HG03457 (cell line): Measurements from ENCODE around the gene YBX3.

Source experiments
- ATAC-seq: cut with Tn5 transposase; IDR thresholded peaks from one replicate; pipeline ENCODE4 v1.9.1; 2021; ENCODE audit warnings: moderate number of reproducible peaks; ENCODE audit not compliant: unreplicated experiment

The YBX3 gene

DNA sequence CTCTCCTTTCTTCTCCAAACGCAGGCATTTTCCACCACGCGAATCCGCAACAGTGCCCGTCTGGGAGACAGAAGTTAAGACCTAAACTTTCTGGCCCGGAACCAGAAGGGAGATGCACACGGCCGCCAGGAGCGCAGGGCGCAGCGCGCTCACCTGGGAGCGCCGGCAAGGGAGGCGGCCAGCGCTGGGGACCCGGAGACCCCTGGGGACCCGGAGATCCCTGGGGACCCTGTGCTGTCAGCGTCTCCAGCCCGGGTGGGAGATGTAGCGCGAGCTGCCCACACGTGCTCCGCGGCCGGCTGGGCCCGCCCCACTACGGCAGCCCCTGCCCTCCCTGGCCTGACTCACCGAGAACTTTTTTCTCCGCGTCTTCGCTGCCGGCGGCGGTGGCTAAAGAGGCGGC lies 620 bp downstream of the YBX3 start:
- ATAC-seq: peak; percentile 28

DNA sequence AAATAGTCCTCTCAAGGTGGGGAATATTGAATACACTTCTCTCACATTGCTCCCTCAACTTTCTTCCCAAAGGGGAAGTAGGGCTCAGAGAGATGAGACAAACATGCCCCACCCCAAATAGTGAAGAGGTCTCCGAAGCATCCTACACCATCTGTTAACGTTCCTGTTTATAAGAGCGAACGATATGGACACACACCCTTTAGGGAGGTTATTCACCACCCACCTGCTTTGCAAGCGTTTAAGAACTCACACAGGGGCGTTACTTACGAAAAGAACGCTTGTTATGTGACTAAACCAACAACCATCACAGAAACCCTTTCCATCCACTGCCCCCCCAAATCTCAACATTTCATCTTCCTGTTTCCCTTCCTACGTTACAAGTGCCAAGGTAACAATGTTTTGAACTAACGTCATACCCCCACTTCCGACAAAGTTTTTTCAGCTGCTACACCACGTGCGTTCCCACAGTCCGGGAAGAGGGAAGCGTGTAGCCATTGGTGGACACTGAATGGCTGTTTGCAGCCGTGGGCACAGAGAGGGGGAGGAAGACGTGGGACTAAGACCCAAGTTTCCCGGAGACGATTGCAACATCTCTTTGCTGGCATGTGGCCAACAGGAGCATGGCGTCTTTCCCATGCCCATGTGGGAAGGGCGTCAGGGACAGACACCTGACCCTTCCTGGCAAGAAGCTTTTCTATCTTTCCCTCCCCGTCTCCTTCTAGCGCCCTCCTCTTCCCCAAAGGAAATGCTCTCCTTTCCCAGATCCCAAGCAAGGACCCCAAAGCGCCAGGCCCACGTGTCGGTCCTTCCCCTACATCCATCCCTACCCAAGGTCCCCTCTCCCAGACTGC lies 1.2 kb downstream of the YBX3 start:
- ATAC-seq: peak; percentile 23

DNA sequence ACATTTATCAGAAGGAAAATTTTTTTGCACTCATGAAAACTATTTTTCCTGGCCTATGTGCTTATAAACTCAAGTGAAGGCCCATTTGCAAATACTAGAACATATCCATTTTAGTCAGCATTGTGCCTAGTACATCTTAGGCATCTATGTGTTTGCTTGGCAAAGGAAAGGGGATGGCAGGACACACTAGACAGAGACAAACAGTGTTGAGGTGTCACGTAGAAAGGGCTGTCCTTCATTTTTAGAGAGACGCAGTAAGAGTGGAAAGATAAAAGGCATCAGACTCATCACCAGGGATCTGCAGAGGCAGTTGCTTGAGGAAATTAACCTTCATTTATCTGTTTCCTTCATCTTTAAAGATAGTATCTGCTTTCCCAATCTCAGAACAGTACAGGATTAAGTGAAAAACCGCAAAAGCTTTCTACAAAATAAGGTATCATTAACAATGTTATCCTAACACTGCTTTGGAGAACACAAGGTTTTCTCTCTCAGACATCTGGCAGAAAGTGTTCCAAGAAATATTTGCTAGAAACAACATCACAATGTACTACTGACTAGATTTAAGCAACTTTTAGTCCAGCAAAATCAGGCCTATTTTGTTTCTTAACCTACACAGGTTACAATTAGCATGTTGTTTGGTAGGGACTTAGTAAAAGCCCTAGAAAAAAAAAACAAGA lies 2.0 kb downstream of the YBX3 start:
- no peak for ATAC-seq

DNA sequence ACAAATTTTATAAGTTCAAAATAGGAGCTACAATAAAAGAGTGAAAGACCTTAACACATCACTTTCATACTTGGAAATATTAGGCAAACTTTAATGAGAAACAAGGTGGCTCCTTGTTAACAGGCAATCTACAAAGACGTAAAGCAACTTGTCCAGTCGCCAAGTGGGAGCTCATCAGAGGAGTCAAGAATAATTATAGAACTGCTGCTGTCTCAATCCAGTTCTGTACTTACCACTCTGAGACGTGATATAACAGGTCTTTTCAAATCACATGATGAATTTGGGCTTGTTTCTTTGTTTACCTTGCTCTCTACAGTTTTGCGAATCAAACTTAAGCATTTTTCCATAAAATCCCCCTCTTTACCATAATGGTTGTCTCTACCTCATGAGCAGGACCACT lies 3.6 kb downstream of the YBX3 start:
- ATAC-seq: no peak

DNA sequence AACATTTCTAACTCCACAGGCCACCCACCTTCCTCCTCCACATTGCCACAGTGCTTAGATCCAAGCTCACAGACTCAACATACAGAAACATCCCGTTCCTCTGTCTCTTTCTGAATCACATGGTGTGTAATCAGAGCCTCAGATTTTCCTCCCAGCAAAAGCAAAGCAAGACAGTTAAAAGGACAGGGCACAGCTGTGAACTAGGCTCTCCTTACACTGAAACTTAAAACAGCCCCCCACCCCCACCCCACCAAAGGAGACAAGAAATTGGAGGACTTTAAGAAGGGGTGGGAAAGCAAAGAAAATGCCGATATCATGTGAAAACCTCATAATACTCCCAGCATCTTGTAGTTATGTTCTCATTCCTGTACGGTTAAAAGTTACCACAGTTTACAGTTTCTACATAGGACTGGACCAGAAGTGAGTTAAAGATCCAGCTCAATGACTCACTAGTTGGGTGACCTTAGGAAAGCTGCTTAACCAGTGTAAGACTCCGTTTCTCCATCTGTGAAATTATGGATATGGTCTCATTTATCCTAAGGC lies 4.8 kb downstream of the YBX3 start:
- ATAC-seq: no peak

DNA sequence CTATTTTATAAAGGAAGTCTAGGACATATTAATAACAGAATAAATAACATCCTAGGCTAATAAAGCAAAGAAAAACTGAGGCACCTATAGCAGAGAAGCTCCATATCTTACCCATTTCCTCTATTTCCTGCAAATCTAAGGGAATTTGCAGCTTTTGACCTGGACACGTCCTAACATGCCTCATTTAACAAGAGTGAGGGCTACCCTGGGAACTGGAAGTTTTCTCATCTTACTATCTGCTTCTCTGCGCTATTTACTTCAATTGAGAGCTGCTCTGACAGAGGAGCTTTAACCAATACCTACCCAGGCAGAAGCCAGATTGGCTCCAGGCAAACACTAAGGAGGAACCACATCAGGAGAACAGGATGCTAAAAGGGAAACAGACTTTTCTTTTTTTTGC lies 5.7 kb downstream of the YBX3 start:
- ATAC-seq: no peak

DNA sequence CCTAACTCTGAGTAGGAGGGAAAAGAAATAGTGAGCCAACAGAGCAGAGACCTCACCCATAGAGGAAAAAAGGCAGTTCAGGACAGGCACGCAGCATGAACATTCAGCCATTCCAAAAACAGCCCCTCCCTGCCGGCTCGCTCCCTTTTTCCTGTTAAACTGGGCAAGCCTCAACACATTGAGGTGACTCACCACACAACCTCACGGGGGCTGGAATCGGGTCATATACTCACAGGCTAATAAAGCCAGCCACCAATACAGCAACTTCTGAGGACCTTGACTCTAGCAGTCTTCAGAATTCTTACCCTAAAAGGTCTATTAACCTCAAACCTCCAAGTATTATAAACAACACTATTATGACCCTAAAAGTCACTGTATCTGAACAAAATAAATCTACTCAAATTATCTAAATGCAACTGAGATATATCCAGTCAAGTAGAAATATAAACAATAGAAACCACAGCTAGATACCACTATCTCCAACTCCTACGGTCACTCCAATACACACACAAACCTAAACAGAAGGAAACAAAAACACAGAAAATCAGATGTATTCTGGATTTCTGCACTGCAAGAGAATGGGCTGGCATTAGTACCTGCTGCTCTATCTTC lies 6.3 kb downstream of the YBX3 start:
- no peak for ATAC-seq

DNA sequence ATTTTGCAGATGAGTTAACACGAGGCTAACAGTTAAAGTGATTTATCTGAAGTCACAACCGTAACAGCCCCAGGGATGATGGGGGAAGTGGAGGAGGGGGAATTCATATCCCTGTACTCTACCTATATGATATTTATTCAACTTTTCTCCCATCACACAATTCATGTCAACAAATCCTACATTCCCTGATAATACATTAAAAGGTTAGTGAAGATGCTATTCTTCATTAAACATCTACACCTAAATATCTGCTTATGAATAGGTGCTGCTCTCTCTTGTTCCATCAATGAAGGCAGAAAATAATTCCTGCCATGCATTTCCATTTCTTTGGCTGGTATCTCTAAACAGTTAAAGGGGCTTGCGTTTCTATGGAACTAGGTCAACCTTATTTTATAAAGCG lies 6.8 kb downstream of the YBX3 start:
- ATAC-seq: no peak

DNA sequence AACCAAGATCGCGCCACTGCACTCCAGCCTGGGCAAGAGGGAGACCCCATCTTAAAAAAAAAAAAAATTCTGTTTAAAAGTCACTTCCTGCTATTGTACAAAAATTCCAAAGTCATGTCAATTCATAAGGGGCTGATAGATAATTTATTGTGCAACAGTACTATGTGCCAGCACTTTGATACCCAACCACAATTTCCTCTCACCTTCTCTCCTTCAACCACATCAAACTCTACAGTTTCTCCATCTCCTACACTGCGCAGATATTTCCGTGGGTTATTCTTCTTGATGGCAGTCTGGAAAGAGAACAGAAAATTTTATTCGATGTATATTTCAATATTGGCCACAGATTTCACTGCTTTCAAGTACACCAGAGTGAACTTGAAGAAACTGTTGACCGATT lies 7.6 kb downstream of the YBX3 start:
- no peak for ATAC-seq

DNA sequence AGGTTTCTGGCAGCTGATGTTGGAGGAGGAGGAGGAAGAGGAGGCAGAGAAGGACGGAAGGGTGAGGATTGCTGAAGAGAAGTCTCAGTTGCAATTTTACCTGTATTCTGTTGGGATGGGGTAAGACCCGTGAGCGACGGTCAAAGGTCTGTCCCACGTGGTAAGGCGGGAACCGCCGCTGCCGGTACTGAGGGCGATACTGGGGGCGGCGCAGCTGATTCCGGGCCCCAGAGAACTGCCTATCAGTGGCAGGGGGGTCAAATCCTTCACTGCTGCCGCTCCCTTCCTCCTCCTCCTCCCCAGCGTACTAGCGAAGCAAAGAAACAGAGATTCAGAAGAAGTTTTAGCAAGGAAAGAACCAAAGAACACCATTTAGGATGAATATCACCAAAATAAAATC lies 13.3 kb downstream of the YBX3 start:
- ATAC-seq: no peak

DNA sequence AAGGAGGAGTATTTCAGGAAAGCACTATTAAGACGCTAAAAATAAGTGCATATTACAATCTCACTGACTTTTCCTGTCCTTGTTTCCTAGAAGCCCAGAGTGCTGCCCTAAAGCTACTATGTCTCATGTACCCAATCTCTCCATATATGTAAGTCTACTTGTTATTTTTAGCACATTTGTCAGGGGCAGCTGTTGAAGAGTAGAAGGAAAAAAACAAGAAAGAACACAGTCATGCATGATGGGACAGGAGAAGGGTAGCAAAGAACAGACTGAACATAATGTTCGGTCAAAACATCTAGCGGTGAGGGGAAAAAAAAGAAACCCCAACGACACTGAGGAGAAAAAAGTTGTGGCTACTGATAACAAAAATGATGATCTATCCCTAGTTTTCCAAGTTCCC lies 14.3 kb downstream of the YBX3 start:
- no peak for ATAC-seq

DNA sequence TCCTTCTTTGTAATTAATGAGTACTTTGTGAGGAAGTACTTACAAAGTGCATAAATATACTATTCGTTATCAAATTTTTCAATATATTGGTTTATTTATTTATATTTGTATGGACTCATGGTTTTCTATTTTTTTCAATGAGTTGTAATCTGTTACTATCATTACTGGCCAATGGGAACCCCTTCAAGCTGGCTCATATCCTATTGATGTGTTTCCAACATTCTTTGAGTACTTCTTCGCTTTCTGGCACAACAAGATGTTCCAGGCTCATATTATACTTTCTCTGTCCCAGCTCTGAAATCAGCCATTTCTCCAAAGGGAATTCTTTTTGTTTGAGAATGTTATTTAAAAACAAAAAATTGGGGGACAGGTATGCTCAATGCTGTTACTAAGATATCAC lies 17.5 kb downstream of the YBX3 start:
- no peak for ATAC-seq

DNA sequence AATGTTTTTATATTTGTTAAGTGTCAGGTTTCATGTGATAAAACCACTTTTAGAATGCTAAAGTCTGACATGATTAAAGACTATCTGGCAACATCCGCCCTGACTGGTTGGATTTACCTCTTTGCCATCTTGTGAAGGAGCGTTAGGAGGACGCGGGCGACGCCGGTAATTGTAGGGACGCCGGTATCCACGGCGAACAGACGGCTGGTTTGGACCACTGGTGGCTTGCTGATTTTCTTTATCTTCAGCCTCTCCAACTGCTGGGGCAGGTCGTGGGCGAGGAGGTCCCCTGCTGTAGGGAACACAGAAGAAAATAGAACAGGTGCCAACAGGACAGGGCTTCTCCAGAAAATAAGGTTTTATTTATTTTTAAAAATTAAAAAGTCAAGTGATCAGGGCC lies 21.3 kb downstream of the YBX3 start:
- no peak for ATAC-seq

DNA sequence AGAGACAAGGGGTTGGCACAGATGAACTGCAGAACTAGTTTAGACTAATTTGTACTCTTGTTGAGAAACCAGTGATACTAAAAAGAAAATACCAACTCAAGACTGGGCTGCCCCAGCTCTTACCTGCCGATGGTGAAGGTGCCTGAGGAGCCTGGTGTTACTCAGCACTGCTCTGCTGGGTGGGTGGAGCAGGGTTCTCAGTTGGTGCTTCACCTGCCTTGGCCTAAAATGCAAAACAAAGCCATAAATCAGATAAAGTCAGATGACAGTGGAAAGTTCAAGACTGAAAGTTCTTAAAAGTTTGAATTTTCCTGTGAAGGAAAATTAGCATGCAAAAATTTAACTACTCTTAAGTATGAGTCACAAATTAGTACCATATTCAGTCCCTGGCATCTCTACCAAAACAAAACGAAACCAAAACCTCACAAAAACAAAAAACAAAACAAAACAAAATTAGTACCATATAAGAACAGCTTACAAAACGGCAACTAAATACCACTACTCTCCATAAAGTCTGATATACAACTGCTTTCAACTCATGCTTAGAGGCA lies 21.9 kb downstream of the YBX3 start:
- no peak for ATAC-seq

DNA sequence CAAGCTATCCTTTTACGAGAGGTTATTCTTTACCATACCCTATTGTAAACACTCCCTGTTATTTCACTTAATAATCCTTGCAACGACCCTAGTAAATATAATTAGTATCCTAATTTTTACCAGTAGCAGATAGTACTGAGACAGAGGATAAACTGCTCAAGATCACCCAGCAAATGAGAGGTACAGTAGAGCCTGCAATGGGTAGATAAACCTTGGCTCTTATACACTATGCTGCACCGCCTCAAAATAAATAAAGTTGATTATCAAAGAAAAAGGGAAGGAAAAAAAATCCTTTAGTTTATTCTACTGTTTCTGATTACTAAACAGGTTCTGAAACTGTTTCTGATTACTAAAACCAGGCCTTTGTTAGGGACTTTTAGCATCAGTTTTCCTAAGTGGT lies 22.5 kb downstream of the YBX3 start:
- no peak for ATAC-seq

DNA sequence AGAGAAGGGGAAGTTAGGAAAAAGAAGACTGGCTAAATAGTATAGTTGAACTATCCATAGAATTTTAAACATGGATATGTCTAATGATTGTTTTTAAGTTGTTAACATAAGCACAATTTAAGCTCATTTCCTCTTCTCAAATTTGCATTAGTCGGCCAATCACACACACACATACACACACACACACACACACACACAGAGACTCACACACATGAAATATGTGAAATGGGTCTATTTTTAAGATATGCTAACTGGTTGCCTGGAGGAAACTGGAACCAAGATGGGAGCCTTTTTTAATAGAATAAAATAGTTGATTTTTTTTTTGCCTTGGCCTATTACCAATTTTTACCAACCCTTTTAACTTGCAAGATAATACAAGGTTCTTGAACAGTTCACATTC lies 25.3 kb downstream of the YBX3 start:
- ATAC-seq: no peak

DNA sequence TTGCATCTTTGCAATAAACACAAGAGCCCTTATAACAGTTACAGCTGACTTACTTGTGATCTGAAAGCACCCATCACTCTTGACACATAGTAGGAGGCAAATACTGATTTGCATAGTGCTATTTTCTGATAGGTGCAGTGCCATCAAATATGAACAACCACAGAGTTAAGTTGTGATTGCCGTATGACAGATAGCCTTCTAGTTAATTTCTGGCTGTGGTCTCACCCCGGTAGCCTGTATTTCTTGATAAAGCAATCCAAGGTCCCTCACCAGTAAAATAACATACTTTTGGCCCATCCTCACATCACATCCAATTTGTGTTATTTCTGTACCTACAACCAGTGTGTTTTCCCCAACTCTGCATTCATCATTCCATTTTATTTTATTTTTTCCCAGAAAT lies 26.0 kb downstream of the YBX3 start:
- no peak for ATAC-seq

DNA sequence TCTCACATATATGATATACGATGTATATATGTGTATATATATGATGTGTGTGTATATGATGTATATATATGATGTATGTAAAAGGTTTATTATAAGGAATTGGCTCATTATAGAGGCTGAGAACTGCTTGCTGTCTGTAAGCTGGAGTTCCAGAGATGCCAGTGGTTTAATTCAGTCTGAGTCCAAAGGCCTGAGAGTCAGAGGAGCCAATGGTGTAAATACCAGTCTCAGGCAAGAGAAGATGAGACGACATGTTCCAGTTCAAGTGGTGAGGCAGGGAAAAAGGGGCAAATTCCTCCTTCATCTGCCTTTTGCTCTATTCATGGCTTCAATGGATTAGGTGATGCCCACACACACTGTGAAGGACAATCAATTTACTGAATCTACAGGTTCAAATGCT lies 32.2 kb downstream of the YBX3 start:
- no peak for ATAC-seq

DNA sequence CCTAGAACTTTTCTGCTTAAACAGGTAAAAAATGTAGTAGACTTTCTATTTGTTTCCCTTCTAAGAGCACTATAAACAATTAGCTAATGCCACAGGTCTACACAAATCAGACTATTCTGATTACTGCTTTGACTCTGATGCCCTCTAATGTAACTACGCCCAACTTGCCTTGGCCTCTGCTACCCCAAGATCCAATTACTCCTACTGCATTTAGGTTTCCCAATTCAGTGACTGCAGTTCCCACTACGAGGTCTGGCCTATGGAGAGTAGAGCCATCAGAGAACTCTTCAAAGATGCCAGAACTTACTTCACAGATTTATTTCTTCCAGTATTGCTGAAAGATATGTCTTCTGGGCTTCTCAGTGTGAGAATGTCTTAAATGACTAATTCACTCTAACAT lies 34.0 kb downstream of the YBX3 start:
- ATAC-seq: no peak

DNA sequence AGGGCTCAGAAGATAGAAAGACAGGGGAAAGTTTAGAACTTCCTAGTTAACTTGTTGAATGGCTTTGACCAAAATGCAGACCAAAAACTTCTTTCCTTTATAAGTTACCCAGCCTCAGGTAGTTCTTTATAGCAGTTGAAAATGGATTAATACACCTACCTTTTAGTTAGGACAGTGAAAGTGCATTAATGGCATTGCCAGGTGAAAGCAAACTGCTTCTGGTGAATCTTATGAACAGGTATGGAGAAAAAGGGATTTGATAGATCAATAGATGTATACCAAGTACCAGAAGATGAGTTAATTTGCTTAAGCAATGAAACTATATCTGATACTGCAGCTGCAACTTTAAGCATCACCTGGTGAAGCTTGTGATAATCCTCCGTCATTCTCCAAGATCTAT lies 35.1 kb downstream of the YBX3 start:
- ATAC-seq: no peak

DNA sequence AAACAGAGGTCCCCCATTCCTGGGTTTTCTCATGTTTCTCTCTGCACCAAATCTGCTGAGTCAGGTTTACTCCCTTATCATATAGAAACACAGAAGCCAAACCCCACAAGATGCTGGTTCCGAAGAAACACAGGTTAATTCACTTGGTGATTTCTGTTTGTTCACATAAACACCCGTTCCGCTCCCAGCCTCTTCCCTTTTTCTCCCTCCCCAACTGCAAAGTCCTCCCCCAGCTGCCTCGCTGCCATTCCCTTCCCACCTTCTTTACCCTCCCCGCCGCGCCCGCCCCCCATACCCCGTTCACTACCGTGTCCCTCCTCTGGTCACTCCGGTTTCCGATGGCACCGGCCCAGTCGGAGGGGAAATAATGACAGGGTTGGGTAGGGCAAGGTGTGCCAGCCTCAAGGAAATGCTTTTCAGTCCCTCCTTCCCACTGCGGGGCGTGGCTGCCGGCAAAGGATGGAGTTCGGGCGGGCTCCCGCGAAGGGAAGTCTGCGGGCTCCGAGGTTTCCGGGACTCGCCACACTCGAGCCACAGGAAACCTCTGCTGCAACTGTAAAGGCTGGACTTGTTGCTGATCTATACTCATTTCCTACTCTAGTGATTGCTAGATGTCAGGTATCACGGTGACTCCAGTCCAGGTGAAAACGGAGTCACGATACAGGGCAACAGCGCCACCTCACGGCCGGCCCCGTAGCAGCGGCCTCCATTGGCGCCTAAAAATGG lies 49.3 kb downstream of the YBX3 start, which contains the start of gene STYK1:
STYK1 (minus strand) TSS at position 394 of the 726 bp plus-strand sequence. CDS start 39,434 bp downstream, outside the sequence.
- ATAC-seq: no peak
